GM18517 (cell line): Measurements from ENCODE around the gene DUSP22.
"Not testable (repeated sequence)": the region's sequence is repeated elsewhere in the genome, so short reads cannot be mapped to it uniquely, and the experiment has no call there.

Source experiments
- ATAC-seq: cut with Tn5 transposase; IDR thresholded peaks from one replicate; pipeline ENCODE4 v1.9.1; 2021; ENCODE audit warnings: mild to moderate bottlenecking, moderate library complexity; ENCODE audit not compliant: unreplicated experiment

The DUSP22 gene, protein sequence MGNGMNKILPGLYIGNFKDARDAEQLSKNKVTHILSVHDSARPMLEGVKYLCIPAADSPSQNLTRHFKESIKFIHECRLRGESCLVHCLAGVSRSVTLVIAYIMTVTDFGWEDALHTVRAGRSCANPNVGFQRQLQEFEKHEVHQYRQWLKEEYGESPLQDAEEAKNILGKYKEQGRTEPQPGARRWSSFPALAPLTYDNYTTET

DNA sequence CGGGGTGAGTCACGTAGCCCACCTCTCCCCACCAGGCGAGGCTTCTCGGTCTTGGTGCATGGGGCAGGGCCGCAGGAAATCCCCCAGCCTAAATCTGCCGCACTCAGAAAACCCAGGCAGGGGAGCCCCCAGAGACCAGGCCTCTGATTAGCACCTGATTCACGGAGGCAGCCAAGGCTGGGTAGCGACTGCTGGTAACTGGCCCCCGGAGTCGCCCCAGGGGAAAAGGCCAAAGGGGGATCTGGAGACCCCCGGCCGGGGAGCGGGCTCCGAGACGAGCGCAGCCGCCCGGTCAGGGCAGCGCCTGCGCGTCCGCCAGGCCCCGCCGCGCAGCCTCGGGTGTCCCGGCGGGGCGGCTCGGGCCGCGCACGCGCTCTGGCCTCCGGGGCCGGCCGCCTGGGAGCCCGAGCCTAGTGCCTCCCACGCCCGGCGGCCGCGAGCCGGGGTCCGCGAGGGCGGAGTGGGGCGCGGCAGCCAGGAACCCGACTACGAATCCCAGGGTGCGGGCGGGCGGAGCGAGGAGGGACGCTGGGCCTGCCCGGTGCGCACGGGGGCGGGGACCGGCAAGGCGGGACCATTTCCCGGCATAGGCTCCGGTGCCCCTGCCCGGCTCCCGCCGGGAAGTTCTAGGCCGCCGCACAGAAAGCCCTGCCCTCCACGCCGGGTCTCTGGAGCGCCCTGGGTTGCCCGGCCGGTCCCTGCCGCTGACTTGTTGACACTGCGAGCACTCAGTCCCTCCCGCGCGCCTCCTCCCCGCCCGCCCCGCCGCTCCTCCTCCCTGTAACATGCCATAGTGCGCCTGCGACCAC, at the start of gene DUSP22:
TSS of gene DUSP22 (plus strand) at position 791 of the 809 bp plus-strand sequence. CDS start 53 bp downstream, outside the sequence.
- ATAC-seq, result peak; percentile 35

DNA sequence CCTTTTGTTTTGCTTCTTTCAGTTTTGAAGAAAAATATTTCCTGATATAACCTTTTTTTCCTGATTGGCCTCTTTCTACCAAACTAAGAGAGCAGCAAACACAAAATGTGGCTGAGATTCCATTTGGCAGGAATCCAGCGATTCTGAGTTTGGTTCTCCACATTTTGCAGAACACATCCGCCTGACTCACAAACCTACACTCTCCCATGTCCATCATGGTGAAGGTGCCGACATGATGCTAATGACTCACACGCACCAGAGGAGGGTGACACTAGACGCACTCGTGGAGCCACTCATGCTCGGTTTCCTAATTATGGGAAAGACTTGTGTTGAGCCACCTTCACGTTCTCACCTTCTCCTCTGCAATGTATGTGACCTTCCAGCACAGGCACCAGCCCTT, 45.9 kb upstream of the DUSP22 start:
- ATAC-seq, result no peak

DNA sequence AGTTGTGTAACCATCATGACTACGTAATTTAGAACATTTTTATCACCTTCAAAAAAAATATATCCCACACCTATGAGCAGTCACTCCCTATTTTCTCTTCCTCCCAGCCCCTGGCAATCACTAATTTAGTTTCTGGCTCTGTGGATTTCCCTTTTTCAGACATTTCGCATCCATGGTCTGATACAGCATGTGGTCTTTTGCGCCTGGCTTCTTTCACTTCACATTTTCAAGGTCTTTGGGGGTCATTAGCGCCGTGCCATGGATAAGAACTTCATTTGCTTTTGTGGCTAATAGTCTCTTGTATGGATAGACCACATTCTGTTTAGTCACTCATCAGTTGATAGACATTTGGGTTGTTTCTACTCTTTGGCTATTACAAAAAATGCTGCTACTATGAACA, 44.9 kb upstream of the DUSP22 start:
- no peak for ATAC-seq

DNA sequence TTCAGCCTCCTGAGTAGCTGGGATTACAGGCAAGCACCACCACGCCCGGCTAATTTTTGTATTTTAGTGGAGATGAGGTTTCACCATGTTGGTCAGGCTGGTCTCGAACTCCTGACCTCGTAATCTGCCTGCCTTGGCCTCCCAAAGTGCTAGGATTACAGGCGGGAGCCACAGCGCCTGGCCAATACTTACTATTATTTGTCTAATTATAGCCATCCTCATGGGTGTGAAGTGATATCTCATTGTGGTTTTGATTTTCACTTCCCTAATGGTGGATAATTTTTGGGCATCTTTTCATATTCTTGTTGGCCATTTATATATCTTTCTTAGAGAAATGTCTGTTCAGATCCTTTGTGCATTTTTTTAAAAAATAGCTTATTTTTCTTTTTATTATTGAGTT, 44.2 kb upstream of the DUSP22 start:
- ATAC-seq, result not testable (repeated sequence)

DNA sequence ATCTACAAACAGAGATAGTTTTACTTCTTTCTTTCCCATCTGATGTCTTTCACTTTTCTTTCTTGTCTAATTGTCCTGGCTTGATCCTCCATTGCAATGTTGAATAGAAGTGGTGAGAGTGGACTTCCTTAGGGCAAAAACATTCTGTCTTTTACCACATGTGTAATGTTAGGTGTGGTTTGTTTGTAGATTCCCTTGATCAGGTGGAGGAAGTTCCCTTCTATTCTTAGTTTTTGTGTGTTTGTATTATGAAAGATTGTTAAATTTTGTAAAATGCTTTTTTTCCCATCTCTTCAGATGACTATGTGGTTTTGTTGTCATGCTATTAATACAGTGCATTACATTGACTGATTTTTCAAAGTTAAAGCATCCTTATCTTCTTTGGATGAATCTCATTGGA, 41.6 kb upstream of the DUSP22 start:
- no peak for ATAC-seq

GRCh38 chr6:251920-252319, 40.4 kb upstream of the DUSP22 start:
- no peak for ATAC-seq

GRCh38 chr6:252775-253535, 39.3 kb upstream of the DUSP22 start:
- no peak for ATAC-seq

- ATAC-seq, result no peak
Observed at GRCh38 chr6:254016-254415, 38.3 kb upstream of the DUSP22 start.

DNA sequence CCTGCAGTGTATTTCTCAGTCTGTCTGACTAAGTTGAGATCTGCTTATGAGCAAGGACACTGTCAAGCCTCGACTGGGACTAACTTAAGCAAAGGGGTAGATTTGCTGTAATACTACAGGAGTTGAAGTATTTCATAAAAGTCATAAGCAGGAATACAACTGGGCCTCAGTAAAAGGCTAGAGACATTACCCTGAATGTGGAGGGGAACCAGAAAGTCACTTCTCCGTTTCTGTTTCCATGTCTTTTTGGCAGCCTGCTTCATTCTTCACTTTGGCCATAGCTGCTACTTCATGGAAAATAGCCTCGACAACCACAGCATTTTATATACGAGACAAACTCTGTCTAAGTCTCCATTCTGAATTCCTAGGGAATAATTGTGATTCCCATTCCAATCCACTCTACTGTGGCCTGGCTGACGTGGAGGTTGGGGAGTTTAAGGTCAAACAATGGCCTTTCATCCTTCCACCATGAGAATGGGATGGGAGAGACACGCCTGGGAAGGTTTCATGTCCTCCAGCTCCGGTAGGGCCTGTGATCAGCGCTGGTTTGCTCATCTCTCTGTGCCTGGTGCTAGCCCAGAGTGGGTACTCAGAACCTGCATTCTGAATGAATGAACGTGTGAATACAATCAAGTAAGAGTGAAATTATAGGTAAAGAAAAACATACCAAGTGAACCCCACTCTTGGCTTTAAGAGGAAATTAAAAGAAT, 37.1 kb upstream of the DUSP22 start:
- no peak for ATAC-seq

DNA sequence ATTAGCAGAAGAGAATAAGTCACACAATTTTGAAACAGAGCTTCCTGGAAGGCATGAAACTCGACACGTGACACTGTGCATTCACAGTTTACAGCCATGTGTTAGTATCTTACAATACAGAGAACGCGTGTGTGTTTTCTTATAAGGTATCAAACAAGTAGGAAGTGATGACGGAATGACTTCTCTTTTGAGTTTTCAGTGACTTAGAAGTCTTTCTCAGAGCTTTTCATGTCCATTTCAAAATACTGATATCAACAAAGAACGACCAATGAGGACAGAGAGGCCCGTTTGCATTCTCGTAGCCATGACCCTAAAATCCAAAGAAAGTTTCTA, 36.6 kb upstream of the DUSP22 start:
- no peak for ATAC-seq

GRCh38 chr6:256169-256568, 36.1 kb upstream of the DUSP22 start:
- ATAC-seq, result no peak

GRCh38 chr6:257031-257725, 35.1 kb upstream of the DUSP22 start:
- no peak for ATAC-seq

DNA sequence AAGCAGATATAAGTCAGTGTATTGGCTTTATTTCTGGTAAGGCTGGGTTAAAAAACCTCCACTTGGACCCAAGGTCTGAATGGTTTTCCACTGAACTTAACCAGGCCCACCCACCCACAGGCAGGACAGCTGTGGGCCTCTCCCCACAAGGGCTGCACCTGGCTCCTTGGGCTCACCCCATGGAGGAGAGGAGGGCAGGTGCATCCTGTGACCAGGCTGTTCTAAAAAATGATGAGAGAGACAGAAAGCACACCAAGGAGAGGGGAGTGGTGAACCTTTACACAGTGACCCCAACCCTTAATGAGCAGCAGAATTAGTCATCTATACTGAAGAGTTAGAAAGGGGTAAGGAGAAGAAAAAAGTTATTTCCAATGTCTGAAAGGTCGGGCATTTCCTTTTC, 34.5 kb upstream of the DUSP22 start:
- ATAC-seq, result no peak

DNA sequence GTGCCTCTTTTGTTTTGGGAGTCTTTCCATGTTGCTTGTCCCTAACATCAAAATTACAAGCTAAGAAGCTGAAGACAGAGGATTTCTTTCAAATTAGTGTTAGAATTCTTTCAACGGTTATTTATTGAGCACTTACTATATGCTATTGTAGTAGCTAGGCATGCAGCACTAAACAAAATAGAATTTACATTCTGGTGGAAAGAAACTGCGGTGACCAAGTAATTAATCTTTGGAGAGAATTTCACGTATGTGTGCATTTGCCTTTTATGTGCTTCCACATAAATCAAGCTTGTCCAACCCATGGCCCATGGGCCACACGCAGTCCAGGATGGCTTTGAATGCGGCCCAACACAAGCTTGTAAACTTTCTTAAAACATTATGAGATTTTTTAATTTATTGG, 33.0 kb upstream of the DUSP22 start:
- ATAC-seq, result no peak

DNA sequence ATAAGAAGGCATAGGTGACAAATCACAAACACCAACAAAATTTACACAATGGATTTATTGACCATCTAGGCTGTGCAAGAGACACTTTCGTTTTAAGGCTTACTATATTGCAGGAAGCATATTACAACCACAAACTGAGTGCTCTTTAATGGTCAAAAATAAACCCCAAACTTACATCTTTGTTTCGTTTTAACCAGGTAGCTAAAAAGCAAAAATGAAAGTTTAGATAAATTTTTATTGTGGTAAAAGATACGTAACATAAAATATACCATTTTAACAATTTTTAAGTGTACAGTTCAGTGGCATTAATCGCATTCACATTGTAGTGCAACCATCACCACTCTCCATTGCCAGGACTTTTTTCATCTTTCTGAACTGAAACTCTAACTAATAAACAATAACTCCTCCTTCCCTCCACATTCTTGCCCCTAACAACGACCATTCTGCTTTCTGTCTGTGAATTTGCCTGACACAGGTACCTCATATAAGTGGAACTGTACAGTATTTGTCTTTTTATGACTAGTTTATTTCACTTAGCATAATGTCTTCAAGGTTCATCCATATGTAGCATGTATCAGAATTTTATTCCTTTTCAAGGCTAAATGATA, 32.3 kb upstream of the DUSP22 start:
- peak; percentile 77 for ATAC-seq

- no peak for ATAC-seq
Observed at GRCh38 chr6:264626-265025, 27.7 kb upstream of the DUSP22 start.

DNA sequence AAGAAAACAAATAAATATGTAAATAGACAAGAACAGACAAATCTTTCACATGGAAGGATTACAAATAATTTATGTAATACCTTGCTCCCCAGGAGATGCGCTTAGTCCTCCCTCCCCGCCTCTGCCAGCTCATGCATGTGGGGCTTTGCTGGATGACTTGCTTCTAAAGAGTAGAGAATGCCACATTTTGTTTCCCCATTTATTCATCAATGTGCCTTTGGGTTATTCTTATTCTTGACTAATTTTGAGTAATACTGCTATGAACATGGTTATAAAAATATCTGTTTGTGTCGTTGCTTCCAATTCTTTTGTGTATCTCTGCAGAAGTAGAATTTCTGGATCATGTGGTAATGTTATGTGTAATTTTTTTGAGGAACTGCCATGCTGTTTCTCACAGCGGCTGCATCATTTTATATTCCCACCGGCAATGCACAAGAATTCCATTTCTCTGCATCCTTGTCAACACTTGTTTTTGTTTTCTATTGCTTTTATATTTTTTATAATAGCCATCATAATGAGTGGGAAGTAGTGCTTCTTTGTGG, 23.8 kb upstream of the DUSP22 start:
- no peak for ATAC-seq

DNA sequence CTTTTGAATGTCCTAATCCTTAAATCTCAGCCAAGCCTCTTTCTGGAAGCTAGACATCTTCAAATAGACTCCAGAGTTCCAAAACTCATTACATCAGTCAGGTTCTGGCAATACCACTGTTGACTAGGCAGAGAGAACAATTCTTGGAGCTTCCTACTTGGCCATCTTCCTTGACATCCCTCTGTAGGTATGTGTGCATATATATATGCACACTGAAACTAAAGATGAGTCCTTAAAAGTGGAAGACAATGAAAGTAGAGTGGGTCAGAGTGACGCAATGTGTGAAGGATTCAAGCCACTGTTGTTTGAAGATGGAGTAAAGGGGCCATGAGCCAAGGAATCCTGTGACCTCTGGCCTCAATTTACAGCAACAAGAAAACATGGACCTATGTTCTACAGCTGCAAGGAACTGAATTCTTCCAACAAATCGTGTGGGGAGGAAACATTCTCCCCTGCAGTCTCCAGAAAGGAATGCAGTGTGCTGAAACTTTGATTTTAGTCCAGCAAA, 18.7 kb upstream of the DUSP22 start:
- ATAC-seq, result no peak

DNA sequence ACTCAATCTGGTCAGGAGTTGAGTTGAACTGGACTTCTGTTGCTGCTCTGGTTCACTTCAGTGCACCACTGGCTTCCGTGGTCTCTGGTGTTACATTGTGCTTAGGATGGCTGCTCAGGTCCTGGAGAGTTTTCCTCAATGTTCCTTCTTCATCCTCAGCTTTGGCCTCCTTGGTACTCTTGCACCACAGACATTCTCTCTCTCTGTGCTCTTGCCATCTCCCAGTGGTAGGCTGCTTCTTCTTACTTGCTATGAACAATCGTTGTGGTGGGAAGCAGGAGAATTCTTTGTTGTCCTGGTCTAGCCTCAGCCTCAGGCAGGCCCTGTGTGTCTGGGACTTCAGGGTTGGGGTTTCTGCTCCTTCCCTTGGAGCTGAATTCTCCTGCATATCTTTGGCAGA, 14.5 kb upstream of the DUSP22 start:
- ATAC-seq, result no peak

- ATAC-seq, result no peak
Observed at GRCh38 chr6:278494-278893, 13.8 kb upstream of the DUSP22 start.
